Bronchial smooth muscle cell (primary cell): ENCODE data around the gene PURA. TPM values are rescaled to one million over a fixed set of nuclear protein-coding genes. Genes with fewer than 3 reads are reported as not detected.

ENCODE experiments used
- total RNA-seq: library from RNA; depleted of rRNA; stranded (reverse); fragments of >200 nt; gene quantifications from 2 replicates; pipeline ENCODE4 v1.2.1, GENCODE V29; 2014

Gene PURA
- total RNA-seq = 18.4 and 30.7 TPM in 2 replicates

GRCh38 chr5:140113699-140114263 lies at the start of gene PURA:
TSS of gene PURA (plus strand) at chr5:140114109. CDS start at chr5:140114182, 73 bp downstream.

DNA sequence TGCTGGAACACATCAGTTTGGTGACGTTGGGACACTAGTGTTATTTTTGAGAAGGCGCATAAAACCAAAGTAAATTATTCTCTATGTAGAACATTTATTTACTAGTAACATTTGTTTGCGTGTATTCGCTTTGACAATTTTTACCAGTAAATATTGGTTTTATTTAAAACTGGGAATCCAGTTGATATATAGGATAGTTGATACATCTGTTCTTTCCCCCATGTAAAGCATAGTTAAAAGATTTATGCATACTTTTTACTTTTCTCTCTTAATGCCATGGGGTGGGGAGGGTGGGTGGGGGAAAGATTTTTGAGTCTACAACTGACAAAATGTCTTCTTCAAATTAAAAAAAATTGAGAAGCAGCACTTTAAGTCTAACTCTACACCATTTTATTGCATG lies 11.7 kb downstream of the PURA start, which contains the start of gene IGIP:
TSS of gene IGIP (plus strand) at position 301 of the 400 bp plus-strand sequence. CDS start 2,540 bp downstream, outside the sequence.

GRCh38 chr5:140174465-140175366 lies 60.8 kb downstream of the PURA start, which contains the start of gene CYSTM1:
TSS of gene CYSTM1 (plus strand) at chr5:140175188. CDS start at chr5:140194466, 19,278 bp downstream.

Other genes starting within 250 kb of the PURA start
- 0.32 and 0.60 TPM in 2 replicates for gene NRG2, start 70.8 kb upstream of the PURA start, total RNA-seq
- gene IGIP, start 11.8 kb downstream of the PURA start, total RNA-seq = 9.1 and 10.3 TPM in 2 replicates
- 13.0 and 14.5 TPM in 2 replicates for gene CYSTM1, start 61.1 kb downstream of the PURA start, total RNA-seq
- 21.9 and 30.7 TPM in 2 replicates for gene PFDN1, start 189.0 kb downstream of the PURA start, total RNA-seq
- 0.47 and 0.52 TPM in 2 replicates for gene HBEGF, start 232.5 kb downstream of the PURA start, total RNA-seq
- gene SLC4A9, start 246.1 kb downstream of the PURA start, total RNA-seq = not detected in 2 replicates